IMR-90 (cell line): Measurements from ENCODE around the gene FFAR3.

Experiments
- BHLHE40 ChIP-seq: fragments of 150-350 bp; IDR thresholded peaks from 2 replicates; pipeline ENCODE4 v1.6.1; 2016; ENCODE audit warnings: mild to moderate bottlenecking, low read depth, low read length
- CEBPB ChIP-seq: IDR thresholded peaks from 2 replicates; pipeline ENCODE4 v1.6.1; 2012; ENCODE audit warnings: low read depth, low read length, improper control_type of control experiment
- ELK1 ChIP-seq: fragments of 150-350 bp; IDR thresholded peaks from 2 replicates; pipeline ENCODE4 v1.6.1; 2016; ENCODE audit warnings: low read depth, mild to moderate bottlenecking, low read length, moderate library complexity, borderline replicate concordance
- MAFK ChIP-seq: IDR thresholded peaks from 2 replicates; pipeline ENCODE4 v1.6.1; 2012; ENCODE audit warnings: low read depth, low read length, improper control_type of control experiment
- POLR2A ChIP-seq: IDR thresholded peaks from 2 replicates; pipeline ENCODE4 v1.6.1; 2012; ENCODE audit warnings: mild to moderate bottlenecking, low read depth, low read length
- RAD21 ChIP-seq: IDR thresholded peaks from 2 replicates; pipeline ENCODE4 v1.6.1; 2012; ENCODE audit warnings: low read length, improper control_type of control experiment
- RCOR1 ChIP-seq: IDR thresholded peaks from 2 replicates; pipeline ENCODE4 v1.6.1; 2012; ENCODE audit warnings: mild to moderate bottlenecking, low read length, improper control_type of control experiment; ENCODE audit not compliant: insufficient replicate concordance
- USF2 ChIP-seq: fragments of 150-350 bp; IDR thresholded peaks from 2 replicates; pipeline ENCODE4 v1.6.1; 2017; ENCODE audit warnings: mild to moderate bottlenecking, antibody characterized with exemption, low read length, low read depth
- TF ChIP-seq, protein P1 (sequence below): conservative IDR thresholded peaks from 2 replicates; pipeline ENCODE4 v1.5.1; 2012; ENCODE audit warnings: mild to moderate bottlenecking, low read depth, low read length, improper control_type of control experiment

DNA sequence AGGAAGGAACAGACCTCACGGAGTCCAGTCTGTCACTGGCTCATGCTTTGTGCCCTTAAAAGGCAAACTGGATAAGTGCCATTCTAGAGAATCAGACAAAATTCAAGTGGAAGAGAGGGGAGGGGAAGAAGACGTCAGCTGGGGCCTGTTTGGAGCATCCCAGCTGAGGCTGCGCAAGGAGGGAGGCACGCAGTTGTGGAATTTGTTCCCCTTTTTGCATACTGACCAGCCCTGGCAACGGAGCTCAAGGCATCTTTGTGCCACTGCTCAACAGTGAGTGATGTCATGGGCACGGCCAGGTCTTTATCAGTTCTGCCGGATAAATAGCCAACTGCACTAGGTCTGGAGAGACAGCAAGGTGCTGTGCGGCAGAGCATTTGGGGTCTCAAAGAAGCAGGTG is 12.5 kb downstream of the FFAR3 start, which contains the start of gene GPR42:
- TF ChIP-seq, protein P1, sequence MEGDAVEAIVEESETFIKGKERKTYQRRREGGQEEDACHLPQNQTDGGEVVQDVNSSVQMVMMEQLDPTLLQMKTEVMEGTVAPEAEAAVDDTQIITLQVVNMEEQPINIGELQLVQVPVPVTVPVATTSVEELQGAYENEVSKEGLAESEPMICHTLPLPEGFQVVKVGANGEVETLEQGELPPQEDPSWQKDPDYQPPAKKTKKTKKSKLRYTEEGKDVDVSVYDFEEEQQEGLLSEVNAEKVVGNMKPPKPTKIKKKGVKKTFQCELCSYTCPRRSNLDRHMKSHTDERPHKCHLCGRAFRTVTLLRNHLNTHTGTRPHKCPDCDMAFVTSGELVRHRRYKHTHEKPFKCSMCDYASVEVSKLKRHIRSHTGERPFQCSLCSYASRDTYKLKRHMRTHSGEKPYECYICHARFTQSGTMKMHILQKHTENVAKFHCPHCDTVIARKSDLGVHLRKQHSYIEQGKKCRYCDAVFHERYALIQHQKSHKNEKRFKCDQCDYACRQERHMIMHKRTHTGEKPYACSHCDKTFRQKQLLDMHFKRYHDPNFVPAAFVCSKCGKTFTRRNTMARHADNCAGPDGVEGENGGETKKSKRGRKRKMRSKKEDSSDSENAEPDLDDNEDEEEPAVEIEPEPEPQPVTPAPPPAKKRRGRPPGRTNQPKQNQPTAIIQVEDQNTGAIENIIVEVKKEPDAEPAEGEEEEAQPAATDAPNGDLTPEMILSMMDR = no peak
- TF ChIP-seq POLR2A (no peak), MAFK (no peak), RAD21 (no peak), ELK1 (no peak), RCOR1 (no peak), CEBPB (no peak), USF2 (no peak), BHLHE40 (no peak)
